ENCODE measurements around the gene RPUSD2.
A peak's percentile ranks its signal among the peaks of the same experiment; 100 is the strongest.

The RPUSD2 gene

GRCh38 chr15:40534371-40534770, 34.7 kb upstream of the RPUSD2 start:
- Histone ChIP-seq H3K4me3 (replicated peaks; ENCODE audit: low read depth, low read length) (no peak overlapping the region), H3K27me3 (replicated peaks; ENCODE audit: control insufficient read depth, insufficient read depth, low read length) (no peaks in the 10 kb centered on the region), H3K36me3 (ENCODE audit: control insufficient read depth, insufficient read depth, low read length) (peaks cover 3% of the 10 kb centered on the region)
- TF ChIP-seq CTCF (IDR thresholded peaks at IDR 0.05; ENCODE audit: insufficient read depth, low read length, poor library complexity, severe bottlenecking) = no peak
- no peak for DNase-seq (ENCODE audit: extremely low read depth, insufficient read length)

- peaks cover 5% of the 10 kb centered on the region for H3K36me3 ChIP-seq (ENCODE audit: control insufficient read depth, insufficient read depth, low read length)
- DNase-seq (ENCODE audit: extremely low read depth, insufficient read length) = no peak
- no peak for TF ChIP-seq CTCF (IDR thresholded peaks at IDR 0.05; ENCODE audit: insufficient read depth, low read length, poor library complexity, severe bottlenecking)
Measured at GRCh38 chr15:40536501-40536900, 32.6 kb upstream of the RPUSD2 start.

GRCh38 chr15:40538976-40539375, 30.1 kb upstream of the RPUSD2 start:
- Histone ChIP-seq H3K4me3 (replicated peaks; ENCODE audit: low read depth, low read length) (no peak overlapping the region), H3K36me3 (ENCODE audit: control insufficient read depth, insufficient read depth, low read length) (peaks cover 5% of the 10 kb centered on the region), H3K27me3 (replicated peaks; ENCODE audit: control insufficient read depth, insufficient read depth, low read length) (no peaks in the 10 kb centered on the region)
- TF ChIP-seq CTCF (IDR thresholded peaks at IDR 0.05; ENCODE audit: insufficient read depth, low read length, poor library complexity, severe bottlenecking) = no peak
- DNase-seq (ENCODE audit: extremely low read depth, insufficient read length) = no peak

More at GRCh38 chr15:40536501-40536900, 32.6 kb upstream of the RPUSD2 start:
- Histone ChIP-seq H3K4me3 (replicated peaks; ENCODE audit: low read depth, low read length) (no peak overlapping the region), H3K27me3 (replicated peaks; ENCODE audit: control insufficient read depth, insufficient read depth, low read length) (no peaks in the 10 kb centered on the region)

GRCh38 chr15:40543082-40543481, 26.0 kb upstream of the RPUSD2 start:
- peak; percentile 33 for DNase-seq (ENCODE audit: extremely low read depth, insufficient read length)
- Histone ChIP-seq H3K36me3 (ENCODE audit: control insufficient read depth, insufficient read depth, low read length) (peaks cover 5% of the 10 kb centered on the region), H3K27me3 (replicated peaks; ENCODE audit: control insufficient read depth, insufficient read depth, low read length) (no peaks in the 10 kb centered on the region), H3K4me3 (replicated peaks; ENCODE audit: low read depth, low read length) (no peak overlapping the region)
- TF ChIP-seq CTCF (IDR thresholded peaks at IDR 0.05; ENCODE audit: insufficient read depth, low read length, poor library complexity, severe bottlenecking) = no peak

- no peak overlapping the region for H3K4me3 ChIP-seq (replicated peaks; ENCODE audit: low read depth, low read length)
- peaks cover 4% of the 10 kb centered on the region for H3K36me3 ChIP-seq (ENCODE audit: control insufficient read depth, insufficient read depth, low read length)
- no peak for TF ChIP-seq CTCF (IDR thresholded peaks at IDR 0.05; ENCODE audit: insufficient read depth, low read length, poor library complexity, severe bottlenecking)
- peak; percentile 66 for DNase-seq (ENCODE audit: extremely low read depth, insufficient read length)
- H3K27me3 ChIP-seq (replicated peaks; ENCODE audit: control insufficient read depth, insufficient read depth, low read length) = no peaks in the 10 kb centered on the region
Measured at GRCh38 chr15:40543631-40544294, 25.3 kb upstream of the RPUSD2 start.

GRCh38 chr15:40545457-40545856, 23.6 kb upstream of the RPUSD2 start:
- no peak for DNase-seq (ENCODE audit: extremely low read depth, insufficient read length)
- peak; percentile 29 for TF ChIP-seq CTCF (IDR thresholded peaks at IDR 0.05; ENCODE audit: insufficient read depth, low read length, poor library complexity, severe bottlenecking)
- H3K36me3 ChIP-seq (ENCODE audit: control insufficient read depth, insufficient read depth, low read length) = no peaks in the 10 kb centered on the region; the same call in 1 of the 2 replicates

More at GRCh38 chr15:40545457-40545856, 23.6 kb upstream of the RPUSD2 start:
- Histone ChIP-seq H3K4me3 (replicated peaks; ENCODE audit: low read depth, low read length) (no peak overlapping the region), H3K27me3 (replicated peaks; ENCODE audit: control insufficient read depth, insufficient read depth, low read length) (no peaks in the 10 kb centered on the region)
